Keratinocyte (primary cell): ENCODE results near the gene ARHGAP4. TPM values are rescaled to one million over a fixed set of nuclear protein-coding genes. Genes with fewer than 3 reads are reported as not detected.

ENCODE experiments used
- DNase-seq: peaks from one replicate; pipeline ENCODE4 v3.0.0-alpha.2; 2011; ENCODE audit warnings: low read depth, missing footprints, low spot score
- FAIRE-seq: peaks from 2 replicates; lab custom pipeline; 2011; peaks lifted over from hg19 to GRCh38; lab: Jason Lieb, UNC
- H2AFZ ChIP-seq: 2 replicates; pipeline ENCODE4 v1.6.0; 2012; ENCODE audit warnings: low read length, control low read depth, inconsistent platforms; ENCODE audit not compliant: control insufficient read depth
- H3K27ac ChIP-seq: 2 replicates; pipeline ENCODE4 v1.5.1; 2011; ENCODE audit warnings: low read length; ENCODE audit not compliant: control insufficient read depth, insufficient read depth
- H3K27me3 ChIP-seq: 3 replicates; pipeline ENCODE4 v1.6.0; 2011; ENCODE audit warnings: low read length; ENCODE audit not compliant: control insufficient read depth, insufficient read depth; ENCODE audit errors: extremely low read depth
- H3K36me3 ChIP-seq, 2 experiments: 2 replicates in 1 of 2; 3 replicates in 1 of 2; pipeline ENCODE4 v1.5.1; 2011; ENCODE audit warnings: low read length in 2 of 2, mild to moderate bottlenecking in 1 of 2; ENCODE audit not compliant: control insufficient read depth in 2 of 2, insufficient read depth in 2 of 2; ENCODE audit errors: extremely low read depth in 1 of 2
- H3K4me1 ChIP-seq: 3 replicates; pipeline ENCODE4 v1.5.1; 2011; ENCODE audit warnings: low read length; ENCODE audit not compliant: control insufficient read depth, insufficient read depth; ENCODE audit errors: extremely low read depth
- H3K4me2 ChIP-seq: 3 replicates; pipeline ENCODE4 v1.6.0; 2011; ENCODE audit warnings: low read depth, low read length; ENCODE audit not compliant: control insufficient read depth, insufficient read depth; ENCODE audit errors: extremely low read depth
- H3K4me3 ChIP-seq, 3 experiments: fragments of 200-600 bp in 1 of 3; sonication (generic) in 1 of 3; 2 replicates in 2 of 3; 3 replicates in 1 of 3; pipeline ENCODE4 v1.5.1; 2011 to 2016; ENCODE audit warnings: low read length in 3 of 3, mild to moderate bottlenecking in 3 of 3, control low read depth in 2 of 3, inconsistent platforms in 1 of 3, low read depth in 1 of 3, mixed read lengths in 1 of 3, mixed run types in 1 of 3, moderate library complexity in 1 of 3; ENCODE audit not compliant: control insufficient read depth in 2 of 3, insufficient read depth in 2 of 3; ENCODE audit errors: extremely low read depth in 1 of 3
- H3K79me2 ChIP-seq: 2 replicates; pipeline ENCODE4 v1.6.0; 2012; ENCODE audit warnings: low read length; ENCODE audit not compliant: control insufficient read depth, insufficient read depth
- H3K9ac ChIP-seq: 3 replicates; pipeline ENCODE4 v1.6.0; 2011; ENCODE audit warnings: low read length; ENCODE audit not compliant: control insufficient read depth, insufficient read depth; ENCODE audit errors: extremely low read depth
- H3K9me1 ChIP-seq: 3 replicates; pipeline ENCODE4 v1.6.0; 2011; ENCODE audit warnings: low read length; ENCODE audit not compliant: control insufficient read depth, insufficient read depth; ENCODE audit errors: extremely low read depth
- H3K9me3 ChIP-seq: 2 replicates; pipeline ENCODE4 v1.5.1; 2012; ENCODE audit warnings: low read depth, low read length; ENCODE audit not compliant: control insufficient read depth
- H4K20me1 ChIP-seq: 3 replicates; pipeline ENCODE4 v1.6.0; 2011; ENCODE audit warnings: low read length; ENCODE audit not compliant: control insufficient read depth, insufficient read depth; ENCODE audit errors: extremely low read depth
- CTCF ChIP-seq, 3 experiments: IDR thresholded peaks in 1 of 3; conservative IDR thresholded peaks in 1 of 3; optimal IDR thresholded peaks in 1 of 3; 2 replicates in 2 of 3; 3 replicates in 1 of 3; pipeline versions ENCODE3 to v1.5.1; 2011; ENCODE audit warnings: low read length in 3 of 3, mild to moderate bottlenecking in 3 of 3, moderate library complexity in 2 of 3, control low read depth in 1 of 3, inconsistent platforms in 1 of 3; ENCODE audit not compliant: insufficient read depth in 2 of 3; ENCODE audit errors: extremely low read depth in 1 of 3
- EZH2 ChIP-seq: IDR thresholded peaks from one replicate; pipeline ENCODE4 v1.6.1; 2012; ENCODE audit warnings: inconsistent platforms, mild to moderate bottlenecking, low read length, moderate library complexity
- dilution Hi-C: fragments of 300-500 bp; cut with MboI; formaldehyde crosslinking; loops from one replicate; pipeline ENCODE4 v1.7.0; 2020; ENCODE audit warnings: low sequenced_read_pairs; ENCODE audit not compliant: extremely low pct_ligation_motif_present
- polyA plus RNA-seq, 5 experiments: library from polyadenylated mRNA; depleted of rRNA in 3 of 5; stranded (reverse) in 3 of 5; stranded (forward) in 1 of 5; unstranded in 1 of 5; fragments of >200 nt; gene quantifications; 1 replicate in 1 of 5; 2 replicates in 3 of 5; 3 replicates in 1 of 5; pipeline versions ENCODE4 v1.2.1 to v1.2.3, GENCODE V29; 2011 to 2012; ENCODE audit warnings: missing spikeins in 2 of 5, low read depth in 1 of 5, low replicate concordance in 1 of 5

The ARHGAP4 gene
- polyA plus RNA-seq, 1 donor (not counting 4 experiments of a cell fraction or from before 2014, with no cell fraction given) = 0.35 TPM

GRCh38 chrX:153871946-153872878 is 53.9 kb downstream of the ARHGAP4 start:
- Histone ChIP-seq H4K20me1 (no peaks in the 10 kb centered on the region), H3K4me1 (no peaks in the 10 kb centered on the region), H3K4me2 (no peak overlapping the region), H3K79me2 (no peaks in the 10 kb centered on the region), H3K4me3 (no peak overlapping the region), H3K27me3 (no peaks in the 10 kb centered on the region), H3K36me3 (peaks cover 0 to 9% of the 10 kb centered on the region in 2 experiments), H3K9ac (no peak overlapping the region), H2AFZ (no peak overlapping the region), H3K27ac (no peak overlapping the region), H3K9me1 (no peaks in the 10 kb centered on the region), H3K9me3 (no peaks in the 10 kb centered on the region)
- DNase-seq (no peak), FAIRE-seq (no peak)
- dilution Hi-C loops = no loop called here
- no peak for TF ChIP-seq CTCF (optimal IDR thresholded peaks at IDR 0.05 in 1 of 3, IDR thresholded peaks at IDR 0.05 in 1 of 3, conservative IDR thresholded peaks at IDR 0.05 in 1 of 3; ENCODE audit: extremely low read depth in 1 of 3, insufficient read depth in 2 of 3, low read length in 3 of 3)
- TF ChIP-seq EZH2 = no peak

- dilution Hi-C loops = no loop called here
- no peak for FAIRE-seq
- Histone ChIP-seq H3K27ac (no peak overlapping the region), H3K4me2 (no peak overlapping the region), H4K20me1 (no peaks in the 10 kb centered on the region), H3K79me2 (no peaks in the 10 kb centered on the region), H3K4me3 (no peak overlapping the region), H3K9me3 (no peaks in the 10 kb centered on the region), H3K4me1 (no peaks in the 10 kb centered on the region), H3K9me1 (no peaks in the 10 kb centered on the region), H3K9ac (no peak overlapping the region), H3K36me3 (peaks cover 0 to 9% of the 10 kb centered on the region in 2 experiments), H3K27me3 (no peaks in the 10 kb centered on the region), H2AFZ (no peak overlapping the region)
- no peak for DNase-seq
- TF ChIP-seq EZH2 = no peak
- no peak for TF ChIP-seq CTCF (optimal IDR thresholded peaks at IDR 0.05 in 1 of 3, IDR thresholded peaks at IDR 0.05 in 1 of 3, conservative IDR thresholded peaks at IDR 0.05 in 1 of 3; ENCODE audit: extremely low read depth in 1 of 3, insufficient read depth in 2 of 3, low read length in 3 of 3)
These were observed 54.6 kb downstream of the ARHGAP4 start for GRCh38 chrX:153871451-153871850.
